Ovary (tissue), 3 donors: ENCODE measurements around the gene MSMB.

ENCODE experiments used
- CTCF ChIP-seq, 3 donors: fragments of 450-650 bp in 2 of 3; fragments of 200-600 bp in 1 of 3; IDR thresholded peaks; one replicate each; pipeline versions ENCODE4 v1.5.1 to v1.8.0; 2016 to 2022; ENCODE audit warnings: antibody characterized with exemption in 3 of 3, mild to moderate bottlenecking in 1 of 3
- EP300 ChIP-seq: sonication (generic); formaldehyde crosslinking; IDR thresholded peaks from one replicate; pipeline ENCODE4 v1.6.1; 2017; ENCODE audit warnings: antibody characterized with exemption
- donor health status: DM: no; HTN: no; CAD: no.

GRCh38 chr10:46092524-46093081 lies 46.5 kb upstream of the MSMB start:
- TF ChIP-seq EP300 (no peak), CTCF (IDR thresholded peaks at IDR 0.05) (no peak)
